Measurements from ENCODE around the gene SMYD1.
"Not testable (repeated sequence)": the region's sequence is repeated elsewhere in the genome, so short reads cannot be mapped to it uniquely, and the experiment has no call there.

Gene SMYD1

DNA sequence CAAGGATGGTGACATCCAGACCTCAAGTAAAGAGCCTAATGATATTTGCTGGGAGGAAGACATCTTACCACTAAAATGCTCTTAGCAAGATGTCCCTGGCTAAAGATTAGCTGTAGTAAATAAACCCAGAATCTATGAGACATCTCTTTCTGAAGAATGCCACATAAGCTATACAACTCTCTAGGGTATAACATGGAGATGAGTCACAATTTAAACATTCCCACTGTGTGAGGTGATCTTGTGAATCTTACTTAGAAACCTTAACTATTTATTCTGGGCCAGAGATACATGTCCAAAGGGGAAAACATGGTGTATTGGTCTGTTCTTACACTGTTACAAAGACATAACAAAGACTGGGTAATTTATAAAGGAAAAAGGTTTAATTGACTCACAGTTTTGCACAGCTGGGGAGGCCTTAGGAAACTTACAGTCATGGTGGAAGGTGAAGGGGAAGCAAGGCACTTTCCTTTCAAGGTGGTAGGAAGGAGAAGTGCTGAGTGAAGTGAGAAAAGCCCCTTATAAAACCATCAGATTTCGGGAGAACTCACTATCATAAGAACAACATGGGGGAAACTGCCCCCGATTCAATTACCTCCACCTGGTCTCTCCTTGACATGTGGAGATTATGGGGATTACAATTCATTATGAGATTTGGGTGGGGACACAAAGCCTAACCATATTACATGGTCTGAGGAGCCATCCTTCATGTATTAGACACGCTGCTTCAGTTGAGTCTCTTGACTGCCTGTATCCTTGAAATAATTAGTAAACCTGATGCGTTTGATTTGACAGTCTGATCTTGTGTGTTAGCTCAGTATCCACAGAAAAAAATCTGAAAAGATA, 29.1 kb upstream of the SMYD1 start:
- Histone ChIP-seq H3K27ac (ENCODE audit: low read depth, low read length, severe bottlenecking) (peak overlapping the region; percentile 89), H3K36me3 (ENCODE audit: control insufficient read depth, insufficient read depth, low read length) (peaks cover 14% of the 10 kb centered on the region), H3K4me3 (ENCODE audit: extremely low read depth, insufficient read depth, low read length, poor library complexity, severe bottlenecking) (no peak overlapping the region), H3K9me3 (ENCODE audit: control insufficient read depth, low read length) (no peaks in the 10 kb centered on the region), H3K4me1 (ENCODE audit: control insufficient read depth, insufficient read depth, low read length, poor library complexity, severe bottlenecking) (peaks cover 25% of the 10 kb centered on the region)
- WGBS, 2 experiments (ENCODE audit: insufficient coverage in 2 of 2) = 80 to 92% methylated on average over 1 to 2 of the region's 4 CpGs

DNA sequence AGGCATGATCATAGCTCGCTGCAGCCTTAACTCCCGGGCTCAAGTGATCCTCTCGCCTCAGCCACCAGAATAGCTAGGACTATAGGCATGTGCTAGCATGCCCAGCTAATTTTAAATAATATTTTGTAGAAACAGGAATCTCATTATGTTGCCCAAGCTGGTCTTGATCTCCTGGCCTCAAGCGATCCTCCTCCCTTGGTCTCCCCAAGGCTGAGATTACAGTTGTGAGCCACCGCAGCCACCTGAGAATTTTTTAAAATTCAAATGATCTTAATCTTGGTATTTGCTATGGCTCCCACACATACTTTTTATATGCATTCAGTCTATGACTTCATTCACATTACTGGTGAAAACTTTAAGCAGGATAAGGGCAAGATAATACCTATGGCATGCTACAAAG, 25.1 kb upstream of the SMYD1 start:
- Histone ChIP-seq H3K36me3 (ENCODE audit: control insufficient read depth, insufficient read depth, low read length) (peaks cover 29% of the 10 kb centered on the region), H3K27ac (ENCODE audit: low read depth, low read length, severe bottlenecking) (no peak overlapping the region), H3K4me1 (ENCODE audit: control insufficient read depth, insufficient read depth, low read length, poor library complexity, severe bottlenecking) (peaks cover 25% of the 10 kb centered on the region), H3K4me3 (ENCODE audit: extremely low read depth, insufficient read depth, low read length, poor library complexity, severe bottlenecking) (no peak overlapping the region), H3K9me3 (ENCODE audit: control insufficient read depth, low read length) (no peaks in the 10 kb centered on the region)
- WGBS, 2 experiments (ENCODE audit: insufficient coverage in 2 of 2) = 90 to 100% methylated on average over 2 to 5 of the region's 5 CpGs

DNA sequence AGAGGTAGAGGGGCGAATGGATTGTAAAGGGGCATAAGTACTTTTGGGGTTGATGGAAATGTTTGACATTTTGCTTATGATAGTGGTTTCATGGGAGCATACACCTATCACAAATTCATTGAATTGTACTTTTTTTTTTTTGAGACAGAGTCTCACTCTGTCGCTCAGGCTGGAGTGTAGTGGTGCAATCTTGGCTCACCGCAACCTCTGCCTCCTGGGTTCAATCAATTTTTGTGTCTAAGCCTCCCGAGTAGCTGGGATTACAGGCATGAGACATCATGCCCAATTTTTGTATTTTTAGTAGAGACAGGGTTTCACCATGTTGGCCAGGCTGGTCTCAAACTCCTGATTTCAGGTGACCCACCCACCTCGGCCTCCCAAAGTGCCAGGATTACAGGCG, 22.1 kb upstream of the SMYD1 start:
- not testable (repeated sequence) for H3K4me3 ChIP-seq (ENCODE audit: extremely low read depth, insufficient read depth, low read length, poor library complexity, severe bottlenecking)

DNA sequence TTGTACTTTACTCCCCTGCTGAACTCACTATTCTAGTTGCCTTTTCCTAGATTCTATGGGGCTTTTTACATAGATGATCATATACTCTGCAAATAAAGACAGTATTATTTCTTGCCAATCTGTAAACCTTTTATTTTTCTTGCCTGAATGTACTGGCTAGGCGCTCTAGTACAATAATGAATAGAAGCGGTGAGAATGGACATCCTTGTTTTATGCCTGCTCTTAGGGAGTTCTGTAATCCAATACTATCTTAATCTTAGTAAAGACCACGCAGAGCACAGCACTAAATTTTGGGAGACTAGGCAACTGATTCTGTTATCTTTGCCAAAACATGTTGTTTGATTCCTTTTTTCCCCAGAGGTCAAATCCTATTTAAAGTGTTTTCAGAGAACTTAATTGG, 19.1 kb upstream of the SMYD1 start:
- no peaks in the 10 kb centered on the region for H3K4me1 ChIP-seq (ENCODE audit: control insufficient read depth, insufficient read depth, low read length, poor library complexity, severe bottlenecking)
- no peak overlapping the region for H3K27ac ChIP-seq (ENCODE audit: low read depth, low read length, severe bottlenecking)
- 100% methylated on average over 1 to 2 of the region's 3 CpGs for WGBS, 2 experiments (ENCODE audit: insufficient coverage in 2 of 2)
- H3K9me3 ChIP-seq (ENCODE audit: control insufficient read depth, low read length) = no peaks in the 10 kb centered on the region
- no peak overlapping the region for H3K4me3 ChIP-seq (ENCODE audit: extremely low read depth, insufficient read depth, low read length, poor library complexity, severe bottlenecking)
- peaks cover 58% of the 10 kb centered on the region for H3K36me3 ChIP-seq (ENCODE audit: control insufficient read depth, insufficient read depth, low read length)

More for the DNA sequence above, 22.1 kb upstream of the SMYD1 start:
- Histone ChIP-seq H3K36me3 (ENCODE audit: control insufficient read depth, insufficient read depth, low read length) (peaks cover 42% of the 10 kb centered on the region), H3K4me1 (ENCODE audit: control insufficient read depth, insufficient read depth, low read length, poor library complexity, severe bottlenecking) (peaks cover 14% of the 10 kb centered on the region)
- WGBS, 2 experiments (ENCODE audit: insufficient coverage in 2 of 2) = 100% methylated on average over 3 of the region's 6 CpGs
- not testable (repeated sequence) for H3K9me3 ChIP-seq (ENCODE audit: control insufficient read depth, low read length); H3K27ac ChIP-seq (ENCODE audit: low read depth, low read length, severe bottlenecking)

DNA sequence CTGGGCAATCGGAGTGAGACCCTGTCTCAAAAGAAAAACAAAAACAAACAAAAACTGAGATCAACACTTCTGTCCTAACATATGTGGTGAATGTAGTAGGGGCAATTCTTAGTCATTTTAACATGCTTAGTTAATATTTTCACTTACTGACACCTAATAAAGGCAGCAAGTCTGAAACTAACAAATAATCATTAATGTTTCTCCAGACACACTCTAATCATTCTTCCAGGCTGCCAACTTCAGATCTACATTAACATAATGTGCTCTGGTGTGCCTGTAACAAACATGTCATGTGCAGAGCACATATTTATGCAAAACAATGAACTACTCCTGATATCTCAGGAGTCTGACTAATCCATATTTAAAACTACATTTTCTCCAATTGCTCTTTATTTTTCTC, 18.0 kb upstream of the SMYD1 start:
- no peaks in the 10 kb centered on the region for H3K9me3 ChIP-seq (ENCODE audit: control insufficient read depth, low read length)

DNA sequence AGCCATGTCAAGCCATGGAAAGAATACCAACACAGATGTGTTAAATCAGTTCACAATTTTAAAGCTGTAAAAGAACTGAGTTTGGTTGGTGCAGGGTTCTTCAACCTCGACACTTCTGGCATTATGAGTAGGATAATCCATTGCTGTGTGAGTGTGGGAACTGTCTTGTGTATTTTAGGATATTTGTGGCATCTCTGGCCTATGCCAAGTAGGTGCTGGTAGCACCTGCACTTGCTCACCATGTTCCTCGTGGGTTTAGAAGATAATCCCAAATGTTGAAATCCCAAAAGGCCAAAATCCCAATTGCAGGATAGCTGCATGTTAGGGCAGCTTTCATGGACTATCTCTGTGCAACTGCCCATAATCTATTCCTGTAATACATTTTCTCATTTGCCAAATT, 15.8 kb upstream of the SMYD1 start:
- H3K4me3 ChIP-seq (ENCODE audit: extremely low read depth, insufficient read depth, low read length, poor library complexity, severe bottlenecking) = no peak overlapping the region
- H3K9me3 ChIP-seq (ENCODE audit: control insufficient read depth, low read length) = no peaks in the 10 kb centered on the region
- 91 to 100% methylated on average over 2 of the region's 2 CpGs for WGBS, 2 experiments (ENCODE audit: insufficient coverage in 2 of 2)
- H3K36me3 ChIP-seq (ENCODE audit: control insufficient read depth, insufficient read depth, low read length) = peaks cover 43% of the 10 kb centered on the region
- H3K27ac ChIP-seq (ENCODE audit: low read depth, low read length, severe bottlenecking) = no peak overlapping the region
- peaks cover 9% of the 10 kb centered on the region for H3K4me1 ChIP-seq (ENCODE audit: control insufficient read depth, insufficient read depth, low read length, poor library complexity, severe bottlenecking)

More for the DNA sequence above, 18.0 kb upstream of the SMYD1 start:
- H3K4me1 ChIP-seq (ENCODE audit: control insufficient read depth, insufficient read depth, low read length, poor library complexity, severe bottlenecking) = peaks cover 9% of the 10 kb centered on the region
- whole genome bisulfite sequencing, 2 experiments (ENCODE audit: insufficient coverage in 2 of 2) = no CpG with 5 or more reads among the region's 1 CpG
- H3K4me3 ChIP-seq (ENCODE audit: extremely low read depth, insufficient read depth, low read length, poor library complexity, severe bottlenecking) = no peak overlapping the region
- H3K36me3 ChIP-seq (ENCODE audit: control insufficient read depth, insufficient read depth, low read length) = peaks cover 56% of the 10 kb centered on the region
- no peak overlapping the region for H3K27ac ChIP-seq (ENCODE audit: low read depth, low read length, severe bottlenecking)

DNA sequence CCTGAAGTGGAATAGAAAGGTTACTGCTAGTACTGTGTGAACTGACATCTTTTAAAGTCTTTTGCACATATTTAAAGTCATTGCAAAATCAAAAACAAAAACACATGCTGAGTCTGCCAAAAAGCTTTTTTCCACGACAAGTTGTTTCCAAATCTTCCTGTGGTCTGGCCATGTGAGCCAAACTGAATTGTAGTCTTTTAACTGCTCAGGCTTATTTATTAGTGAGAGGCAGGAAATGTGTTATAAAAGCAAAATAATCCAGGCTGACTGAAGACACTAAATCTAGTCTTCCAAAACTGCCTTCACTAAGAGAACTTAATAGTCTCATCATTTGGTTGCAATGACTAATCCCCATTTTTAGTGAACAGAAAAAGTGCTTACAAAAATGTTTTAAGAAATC, 14.3 kb upstream of the SMYD1 start:
- H3K4me1 ChIP-seq (ENCODE audit: control insufficient read depth, insufficient read depth, low read length, poor library complexity, severe bottlenecking) = peaks cover 9% of the 10 kb centered on the region
- H3K4me3 ChIP-seq (ENCODE audit: extremely low read depth, insufficient read depth, low read length, poor library complexity, severe bottlenecking) = no peak overlapping the region
- no peak overlapping the region for H3K27ac ChIP-seq (ENCODE audit: low read depth, low read length, severe bottlenecking)
- WGBS, 2 experiments (ENCODE audit: insufficient coverage in 2 of 2) = 83 to 100% methylated on average over 1 of the region's 1 CpG
- H3K9me3 ChIP-seq (ENCODE audit: control insufficient read depth, low read length) = no peaks in the 10 kb centered on the region
- H3K36me3 ChIP-seq (ENCODE audit: control insufficient read depth, insufficient read depth, low read length) = peaks cover 34% of the 10 kb centered on the region

DNA sequence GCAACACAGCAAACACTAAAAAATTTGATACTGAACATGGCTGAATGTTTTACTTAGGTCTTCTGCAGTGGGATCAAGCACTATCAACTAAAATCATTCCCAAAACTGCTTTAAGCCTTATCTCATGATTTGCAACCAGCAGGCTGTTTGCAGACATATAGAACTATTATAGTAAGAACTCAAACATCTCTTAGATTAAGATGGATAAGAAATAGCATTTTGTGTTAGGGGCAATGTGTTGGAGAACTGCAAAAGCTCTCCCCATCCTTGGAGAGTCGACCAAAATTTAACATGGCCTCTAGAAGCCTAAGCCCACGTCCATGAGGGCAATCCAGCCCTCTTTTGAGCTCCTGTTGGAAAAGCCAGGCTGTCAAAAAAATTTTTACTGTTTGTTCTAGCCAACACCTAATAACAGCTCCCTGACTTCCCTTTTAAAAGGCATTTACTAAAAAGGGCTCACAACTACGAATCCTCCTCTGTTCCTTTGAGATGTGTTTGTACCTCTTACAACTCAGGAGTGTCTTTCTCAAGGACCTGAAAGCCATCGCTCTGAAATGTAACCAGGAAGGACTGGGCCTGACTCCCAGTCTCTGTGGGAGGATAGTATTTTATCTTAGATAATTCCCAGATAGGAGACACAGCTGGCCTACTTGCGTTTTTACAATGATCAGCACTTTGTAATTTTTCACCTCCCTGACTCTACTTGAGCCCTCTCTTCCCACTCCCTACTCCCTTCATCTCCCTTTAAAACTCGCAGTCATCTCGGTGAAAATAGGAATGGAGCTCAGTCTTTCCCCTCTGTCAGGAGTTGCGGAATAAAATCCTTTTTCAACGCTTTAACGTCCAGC, 13.5 kb upstream of the SMYD1 start:
- peaks cover 9% of the 10 kb centered on the region for H3K4me1 ChIP-seq (ENCODE audit: control insufficient read depth, insufficient read depth, low read length, poor library complexity, severe bottlenecking)

DNA sequence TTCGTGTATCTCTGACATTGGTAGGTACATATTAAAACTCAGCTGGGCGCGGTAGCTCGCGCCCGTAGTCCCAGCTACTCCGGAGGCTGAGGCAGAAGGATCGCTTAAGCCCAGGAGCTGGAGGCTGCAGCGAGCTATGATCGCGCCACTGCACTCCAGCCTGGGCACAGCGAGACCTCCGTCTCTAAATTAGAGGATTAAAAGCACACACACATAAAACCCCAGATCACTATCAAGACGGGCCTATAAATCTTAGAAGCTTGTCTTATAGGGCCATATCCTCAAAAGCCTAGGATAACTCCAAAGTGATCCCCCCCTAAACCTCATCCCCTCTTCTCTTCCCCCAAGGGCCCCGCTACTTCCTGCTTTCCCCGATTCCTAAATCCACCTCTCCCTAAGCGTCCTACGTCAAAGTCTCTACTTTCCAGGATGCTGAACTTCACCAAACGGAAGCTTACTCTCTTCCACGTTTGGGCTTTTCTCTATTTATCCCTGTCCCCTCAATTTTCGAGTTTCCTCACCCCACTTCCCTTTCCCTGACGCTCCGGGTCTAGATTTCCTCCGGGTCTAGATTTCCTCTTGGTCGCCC, 12.7 kb upstream of the SMYD1 start:
- WGBS, 2 experiments (ENCODE audit: insufficient coverage in 2 of 2) = 15 to 21% methylated on average over 25 of the region's 25 CpGs
- Histone ChIP-seq H3K36me3 (ENCODE audit: control insufficient read depth, insufficient read depth, low read length) (peaks cover 25% of the 10 kb centered on the region), H3K9me3 (ENCODE audit: control insufficient read depth, low read length) (no peaks in the 10 kb centered on the region), H3K27ac (ENCODE audit: low read depth, low read length, severe bottlenecking) (peak overlapping the region; percentile 86), H3K4me1 (ENCODE audit: control insufficient read depth, insufficient read depth, low read length, poor library complexity, severe bottlenecking) (peaks cover 9% of the 10 kb centered on the region), H3K4me3 (ENCODE audit: extremely low read depth, insufficient read depth, low read length, poor library complexity, severe bottlenecking) (peak overlapping the region; percentile 82)

More for the DNA sequence above, 13.5 kb upstream of the SMYD1 start:
- Histone ChIP-seq H3K4me3 (ENCODE audit: extremely low read depth, insufficient read depth, low read length, poor library complexity, severe bottlenecking) (peak overlapping the region; percentile 82), H3K36me3 (ENCODE audit: control insufficient read depth, insufficient read depth, low read length) (peaks cover 32% of the 10 kb centered on the region), H3K27ac (ENCODE audit: low read depth, low read length, severe bottlenecking) (no peak overlapping the region), H3K9me3 (ENCODE audit: control insufficient read depth, low read length) (no peaks in the 10 kb centered on the region)
- 48 to 56% methylated on average over 7 to 8 of the region's 10 CpGs for WGBS, 2 experiments (ENCODE audit: insufficient coverage in 2 of 2)

DNA sequence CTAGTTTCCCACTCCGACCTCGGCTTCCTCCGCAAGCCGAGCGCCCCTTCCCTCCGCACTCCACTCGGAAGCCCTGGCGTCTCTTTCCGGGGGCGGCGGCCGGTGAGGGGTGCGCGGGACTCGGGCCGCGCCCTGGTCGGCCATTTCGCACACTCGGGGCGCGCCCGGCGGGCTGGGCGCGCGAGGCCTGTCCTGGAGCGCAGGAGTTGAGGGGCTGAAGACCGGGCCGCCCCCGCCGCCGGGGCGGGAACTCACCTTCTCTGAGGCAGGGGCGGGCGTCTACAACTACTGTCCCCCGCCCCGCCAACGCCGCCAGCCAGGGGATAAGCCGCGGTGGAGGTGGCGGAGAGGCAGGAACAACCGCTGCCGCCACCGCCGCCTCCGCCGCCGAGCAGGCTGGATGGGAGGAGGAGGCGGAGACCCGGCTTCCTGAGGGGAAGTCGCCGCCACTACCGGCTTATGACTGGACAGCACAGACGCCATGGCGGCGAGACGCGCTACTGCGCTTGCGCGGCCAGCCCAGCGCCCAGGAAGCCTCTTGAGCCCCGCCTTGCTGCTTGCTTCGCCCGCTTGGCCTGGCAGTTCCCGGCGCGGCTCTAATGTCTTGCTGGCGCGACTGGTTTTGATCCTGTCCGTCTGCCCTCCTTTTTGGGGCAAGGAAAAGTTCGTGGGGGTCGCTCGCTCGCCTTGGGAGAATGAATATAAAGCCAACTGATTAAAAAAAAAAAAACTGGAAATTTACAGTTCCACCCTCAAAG, 12.1 kb upstream of the SMYD1 start, which contains the start of gene KRCC1:
KRCC1 (minus strand) TSS at position 413 of the 758 bp plus-strand sequence. CDS start 27,220 bp downstream, outside the sequence.
- peak within 1 kb of the TSS; percentile 82 for H3K4me3 ChIP-seq (ENCODE audit: extremely low read depth, insufficient read depth, low read length, poor library complexity, severe bottlenecking)
- H3K4me1 ChIP-seq (ENCODE audit: control insufficient read depth, insufficient read depth, low read length, poor library complexity, severe bottlenecking) = peaks cover 9% of the 10 kb centered on the region
- 0% methylated on average over 34 to 44 of the region's 77 CpGs for WGBS, 2 experiments (ENCODE audit: insufficient coverage in 2 of 2)
- peaks cover 25% of the 10 kb centered on the region for H3K36me3 ChIP-seq (ENCODE audit: control insufficient read depth, insufficient read depth, low read length)
- H3K27ac ChIP-seq (ENCODE audit: low read depth, low read length, severe bottlenecking) = peak within 1 kb of the TSS; percentile 86
- no peaks in the 10 kb centered on the region for H3K9me3 ChIP-seq (ENCODE audit: control insufficient read depth, low read length)

Measured in mesodermal cell (in vitro differentiated cells).